H1 (cell line): ENCODE measurements around the gene MCF2L2. TPM values are rescaled to one million over a fixed set of nuclear protein-coding genes. Genes with fewer than 3 reads are reported as not detected.

Experiments
- CHD1 ChIP-seq: IDR thresholded peaks from 2 replicates; pipeline ENCODE4 v1.6.1; 2012; ENCODE audit warnings: low read depth, low read length, improper control_type of control experiment
- CTBP2 ChIP-seq: IDR thresholded peaks from 2 replicates; pipeline ENCODE4 v1.7.0; 2011; ENCODE audit warnings: borderline replicate concordance, mild to moderate bottlenecking, moderate library complexity, mixed read lengths, low read length; ENCODE audit not compliant: insufficient read depth, insufficient read length
- EGR1 ChIP-seq: IDR thresholded peaks from 2 replicates; pipeline ENCODE4 v1.6.1; 2011; ENCODE audit warnings: low read depth, low read length, borderline replicate concordance
- KDM1A ChIP-seq: fragments of 200-600, 300-600 bp; sonication (generic); IDR thresholded peaks from 2 replicates; pipeline ENCODE4 v1.7.1; 2016; ENCODE audit warnings: mild to moderate bottlenecking, low read length, borderline replicate concordance
- KDM5A ChIP-seq: fragments of 200-600 bp; IDR thresholded peaks from 2 replicates; pipeline ENCODE4 v1.7.1; 2012; ENCODE audit warnings: mild to moderate bottlenecking, low read length, inconsistent platforms, mixed read lengths
- MAFK ChIP-seq: IDR thresholded peaks from 2 replicates; pipeline ENCODE4 v1.6.1; 2012; ENCODE audit warnings: low read depth, mild to moderate bottlenecking, improper control_type of control experiment, low read length
- SP4 ChIP-seq: IDR thresholded peaks from 2 replicates; pipeline ENCODE4 v1.6.1; 2012; ENCODE audit warnings: low read length, inconsistent platforms
- polyA plus RNA-seq, 7 experiments: library from polyadenylated mRNA; depleted of rRNA in 3 of 7; stranded (reverse) in 5 of 7; unstranded in 2 of 7; fragments of >200 nt in 5 of 7; fragments of 200-250 nt in 2 of 7; gene quantifications; 1 replicate in 5 of 7; 2 replicates in 1 of 7; 4 replicates in 1 of 7; pipeline versions ENCODE4 v1.2.1 to v1.2.3, GENCODE V29; 2011 to 2013; ENCODE audit warnings: missing spikeins in 2 of 7, mixed read lengths in 2 of 7
- total RNA-seq: library from RNA; stranded (reverse); fragmentation: NEBNext Ultra II Directional; extraction: Animal tissue kit (Norgen Biotek cat#: 25700); gene quantifications from 2 replicates; pipeline ENCODE4 v1.2.1, GENCODE V29; 2021

MCF2L2 gene
- total and polyA plus RNA-seq, 2 of the 8 experiments (the other 6 are each of a cell fraction or from before 2014, with no cell fraction given): 4.1 to 13.7 TPM

DNA sequence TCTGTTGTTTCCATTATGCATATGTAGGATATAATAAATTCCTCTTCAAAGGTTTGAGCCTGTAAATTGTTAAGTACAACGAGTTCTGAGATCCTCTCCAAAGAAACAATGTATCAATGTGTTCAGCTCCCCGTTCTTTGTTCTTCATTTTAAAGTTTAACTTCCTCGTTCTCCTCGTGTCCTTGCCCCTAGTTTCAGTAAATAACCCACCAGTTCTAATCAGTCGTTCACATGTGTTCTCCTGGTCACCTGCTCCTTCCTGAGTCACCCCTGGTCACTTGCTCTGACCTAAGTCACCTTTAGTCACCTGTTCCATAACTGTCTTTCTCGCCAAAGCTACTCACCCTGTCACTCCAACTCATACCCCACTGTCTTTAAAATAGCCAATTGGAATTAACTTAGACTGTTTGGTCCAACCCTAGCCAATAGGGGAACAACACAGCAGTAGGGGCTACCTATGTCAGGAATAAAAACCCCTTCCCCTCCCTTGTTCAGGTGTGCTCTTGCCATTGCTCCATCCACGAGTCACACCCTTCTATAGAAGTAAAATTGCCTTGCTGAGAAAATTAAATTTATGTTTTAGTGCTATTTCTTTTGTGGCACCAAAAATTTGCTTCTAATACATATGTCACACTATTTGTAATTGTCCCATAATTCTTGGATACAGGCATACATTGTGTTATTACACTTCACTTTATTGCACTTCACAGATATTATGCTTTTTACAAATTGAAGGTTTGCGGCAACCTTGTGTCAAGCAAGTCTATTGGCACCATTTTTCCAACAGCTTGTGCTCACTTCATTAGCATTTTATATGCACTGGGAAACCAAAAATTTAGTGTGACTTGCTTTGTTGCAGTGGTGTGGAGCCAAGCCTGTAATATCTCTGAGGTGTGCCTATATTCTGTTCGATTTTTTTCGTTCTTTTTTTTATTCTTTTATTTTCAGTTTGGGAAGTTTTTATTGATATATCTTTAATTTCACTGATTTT lies 15.3 kb upstream of the MCF2L2 start (continued):
- TF ChIP-seq KDM5A (no peak), KDM1A (no peak), EGR1 (no peak), CTBP2 (no peak), SP4 (no peak), MAFK (no peak), CHD1 (no peak)
